Esophagus (tissue), 2 donors: ENCODE data around the gene C2orf76. TPM values are rescaled to one million over a fixed set of nuclear protein-coding genes. Genes with fewer than 3 reads are reported as not detected.

Experiments
- H3K27ac ChIP-seq, 2 donors: one replicate each; pipeline ENCODE4 v1.5.1; 2013; ENCODE audit warnings: low read depth in 2 of 2, mild to moderate bottlenecking in 2 of 2, inconsistent platforms in 1 of 2, low read length in 1 of 2, moderate library complexity in 1 of 2
- H3K27me3 ChIP-seq, 2 donors: one replicate each; pipeline ENCODE4 v1.6.1; 2013; ENCODE audit warnings: low read length in 2 of 2, control low read depth in 1 of 2, mild to moderate bottlenecking in 1 of 2; ENCODE audit not compliant: insufficient read depth in 2 of 2, control insufficient read depth in 1 of 2
- H3K36me3 ChIP-seq, 2 donors: one replicate each; pipeline ENCODE4 v1.6.1; 2013; ENCODE audit warnings: low read length in 1 of 2; ENCODE audit not compliant: control insufficient read depth in 2 of 2, insufficient read depth in 2 of 2
- H3K4me1 ChIP-seq, 2 donors: one replicate each; pipeline ENCODE4 v1.6.1; 2013; ENCODE audit warnings: low read length in 1 of 2; ENCODE audit not compliant: control insufficient read depth in 2 of 2, insufficient read depth in 2 of 2
- H3K4me3 ChIP-seq, 2 donors: one replicate each; pipeline ENCODE4 v1.5.1; 2013; ENCODE audit warnings: low read length in 2 of 2, mild to moderate bottlenecking in 2 of 2, low read depth in 1 of 2, moderate library complexity in 1 of 2
- H3K9me3 ChIP-seq, 2 donors: one replicate each; pipeline ENCODE4 v1.6.1; 2013; ENCODE audit warnings: mild to moderate bottlenecking in 2 of 2, low read depth in 1 of 2, low read length in 1 of 2, moderate library complexity in 1 of 2; ENCODE audit not compliant: control insufficient read depth in 2 of 2, insufficient read depth in 1 of 2
- WGBS, 2 donors: extraction: QIAGEN DNeasy Blood & Tissue Kit; methylation state at CpG; one replicate each; pipeline ENCODE4 v1.1.7; 2013; 5-methylcytosine and 5-hydroxymethylcytosine counted together
- polyA plus RNA-seq, 2 donors: library from polyadenylated mRNA; stranded (reverse); fragments of 200-250 nt; gene quantifications; one replicate each; pipeline ENCODE4 v1.2.3, GENCODE V29; 2013
- donor health status: healthy with polysubstance abuse.
- donor health status: Bipolar disorder and iron deficiency.

Gene C2orf76
- polyA plus RNA-seq, 2 donors: 11.7 to 12.6 TPM

GRCh38 chr2:119306196-119306590 lies 60.4 kb downstream of the C2orf76 start:
- H3K9me3 ChIP-seq: no peaks in the 10 kb centered on the region
- no peaks in the 10 kb centered on the region for H3K27me3 ChIP-seq
- no peak overlapping the region for H3K27ac ChIP-seq
- no peak overlapping the region for H3K4me3 ChIP-seq
- WGBS, 2 donors: 60% methylated on average over 10 of the region's 10 CpGs
- H3K4me1 ChIP-seq: no peaks in the 10 kb centered on the region
- no peaks in the 10 kb centered on the region for H3K36me3 ChIP-seq

DNA sequence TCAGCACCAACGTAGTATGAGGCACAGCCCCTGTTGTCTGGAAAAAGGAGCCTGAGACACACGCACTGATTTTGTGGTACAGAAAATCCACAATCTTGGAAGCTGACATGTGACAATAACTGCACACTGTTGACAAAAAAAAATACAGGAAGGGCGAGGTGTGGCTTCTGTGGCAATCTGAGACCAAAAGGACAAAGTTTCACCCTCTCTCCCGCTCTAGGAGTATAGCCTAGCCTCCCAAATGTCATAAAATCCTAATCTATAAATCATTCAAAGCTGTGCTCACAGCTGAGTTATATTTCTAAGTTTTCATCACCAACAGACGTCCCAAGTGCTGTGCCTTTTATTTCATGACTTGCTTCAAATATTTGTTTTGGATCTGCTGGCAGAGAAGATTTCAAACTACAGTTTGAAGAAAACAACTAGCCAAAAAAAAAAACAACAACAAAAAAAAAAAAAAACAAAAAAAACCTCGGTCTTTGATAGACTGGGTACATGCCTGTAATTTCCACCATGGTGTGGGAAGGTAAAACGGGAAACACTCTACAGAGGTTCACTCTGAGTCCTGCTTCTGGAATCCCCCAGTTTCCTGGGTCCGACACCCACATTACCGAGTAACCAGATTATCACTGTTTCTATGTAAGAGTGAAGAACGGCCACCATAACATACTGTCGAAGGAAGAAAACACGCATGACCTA lies 61.0 kb downstream of the C2orf76 start:
- 69 to 73% methylated on average over 12 of the region's 12 CpGs for WGBS, 2 donors
- no peaks in the 10 kb centered on the region for H3K36me3 ChIP-seq
- H3K27ac ChIP-seq: no peak overlapping the region
- H3K4me1 ChIP-seq: no peaks in the 10 kb centered on the region
- no peaks in the 10 kb centered on the region for H3K27me3 ChIP-seq
- no peak overlapping the region for H3K4me3 ChIP-seq
- H3K9me3 ChIP-seq: no peaks in the 10 kb centered on the region

DNA sequence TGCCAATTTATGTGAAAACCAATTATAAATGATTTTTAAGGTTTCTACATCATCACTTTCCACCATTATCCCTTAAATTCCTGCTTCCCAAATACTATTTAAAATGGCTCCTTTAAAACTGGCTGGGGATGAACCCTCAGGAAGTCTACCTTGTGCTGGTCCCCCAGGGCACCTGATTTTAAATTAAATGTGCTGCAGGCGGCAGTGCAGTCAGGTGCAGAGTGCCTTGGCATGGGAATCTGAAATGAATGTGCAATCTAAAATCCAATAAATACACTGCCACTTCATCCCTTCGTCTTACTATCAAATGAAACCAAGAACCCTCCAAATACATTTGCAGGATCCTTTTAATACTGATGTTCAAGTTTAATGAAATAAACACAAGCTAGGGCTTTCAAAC lies 61.8 kb downstream of the C2orf76 start:
- H3K27ac ChIP-seq: no peak overlapping the region
- H3K4me1 ChIP-seq: no peaks in the 10 kb centered on the region
- H3K4me3 ChIP-seq: no peak overlapping the region
- WGBS, 2 donors: 71 to 80% methylated on average over 2 of the region's 2 CpGs
- no peaks in the 10 kb centered on the region for H3K36me3 ChIP-seq
- H3K9me3 ChIP-seq: no peaks in the 10 kb centered on the region
- no peaks in the 10 kb centered on the region for H3K27me3 ChIP-seq

- Histone ChIP-seq H3K9me3 (no peaks in the 10 kb centered on the region), H3K4me1 (no peaks in the 10 kb centered on the region), H3K27me3 (no peaks in the 10 kb centered on the region), H3K27ac (no peak overlapping the region), H3K4me3 (no peak overlapping the region), H3K36me3 (no peaks in the 10 kb centered on the region)
- 95 to 97% methylated on average over 6 of the region's 6 CpGs for WGBS, 2 donors
Measured at GRCh38 chr2:119301413-119301812, 65.2 kb downstream of the C2orf76 start.

GRCh38 chr2:119295688-119296375 lies 70.8 kb downstream of the C2orf76 start:
- 84 to 90% methylated on average over 10 of the region's 10 CpGs for WGBS, 2 donors
- H3K27ac ChIP-seq: no peak overlapping the region

DNA sequence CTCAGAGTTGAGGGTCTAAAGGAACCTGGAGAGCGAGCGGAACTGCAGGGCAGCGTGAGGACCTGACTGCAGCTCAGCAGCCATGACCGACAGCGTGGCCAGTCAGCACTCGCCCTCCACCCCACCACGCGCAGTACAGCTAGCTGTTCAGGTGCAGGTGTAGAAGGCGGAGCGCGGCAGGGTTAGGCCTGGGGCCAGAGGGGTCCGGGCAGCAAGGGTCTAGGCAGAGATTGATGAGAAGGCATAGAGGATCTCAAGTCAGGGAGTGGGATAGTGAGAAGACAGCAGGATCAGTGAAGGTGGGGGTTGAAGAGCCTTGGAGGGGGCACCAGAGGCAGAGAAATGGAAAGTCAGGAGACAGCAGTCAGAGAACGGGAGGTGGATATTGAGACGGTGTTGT lies 72.0 kb downstream of the C2orf76 start:
- H3K36me3 ChIP-seq: no peaks in the 10 kb centered on the region
- H3K9me3 ChIP-seq: no peaks in the 10 kb centered on the region
- 88 to 92% methylated on average over 14 of the region's 14 CpGs for WGBS, 2 donors
- H3K27ac ChIP-seq: no peak overlapping the region
- peaks cover 0 to 6% of the 10 kb centered on the region in 2 donors for H3K4me1 ChIP-seq
- no peaks in the 10 kb centered on the region for H3K27me3 ChIP-seq
- H3K4me3 ChIP-seq: no peak overlapping the region

More at GRCh38 chr2:119295688-119296375, 70.8 kb downstream of the C2orf76 start:
- Histone ChIP-seq H3K27me3 (no peaks in the 10 kb centered on the region), H3K4me3 (no peak overlapping the region), H3K36me3 (no peaks in the 10 kb centered on the region), H3K9me3 (no peaks in the 10 kb centered on the region), H3K4me1 (peaks cover 0 to 6% of the 10 kb centered on the region in 2 donors)

- no peak overlapping the region for H3K4me3 ChIP-seq
- 78 to 80% methylated on average over 7 of the region's 7 CpGs for WGBS, 2 donors
- no peaks in the 10 kb centered on the region for H3K36me3 ChIP-seq
- peaks cover 0 to 6% of the 10 kb centered on the region in 2 donors for H3K4me1 ChIP-seq
- H3K27ac ChIP-seq: no peak overlapping the region
- H3K9me3 ChIP-seq: no peaks in the 10 kb centered on the region
- no peaks in the 10 kb centered on the region for H3K27me3 ChIP-seq
Measured at GRCh38 chr2:119293900-119294299, 72.7 kb downstream of the C2orf76 start.

- WGBS, 2 donors: 64 to 70% methylated on average over 2 of the region's 2 CpGs
- no peak overlapping the region for H3K27ac ChIP-seq
- H3K9me3 ChIP-seq: no peaks in the 10 kb centered on the region
- peaks cover 0 to 3% of the 10 kb centered on the region in 2 donors for H3K36me3 ChIP-seq
- peaks cover 0 to 6% of the 10 kb centered on the region in 2 donors for H3K4me1 ChIP-seq
- no peak overlapping the region for H3K4me3 ChIP-seq
- H3K27me3 ChIP-seq: no peaks in the 10 kb centered on the region
Measured at GRCh38 chr2:119293254-119293653, 73.4 kb downstream of the C2orf76 start.

- H3K9me3 ChIP-seq: no peaks in the 10 kb centered on the region
- no peak overlapping the region for H3K27ac ChIP-seq
- H3K36me3 ChIP-seq: peaks cover 0 to 3% of the 10 kb centered on the region in 2 donors
- WGBS, 2 donors: 51 to 60% methylated on average over 8 of the region's 8 CpGs
- peaks cover 0 to 6% of the 10 kb centered on the region in 2 donors for H3K4me1 ChIP-seq
- H3K27me3 ChIP-seq: no peaks in the 10 kb centered on the region
- no peak overlapping the region for H3K4me3 ChIP-seq
Measured at GRCh38 chr2:119292226-119292625, 74.4 kb downstream of the C2orf76 start.
